Measurements from ENCODE around the gene COL4A3.

Gene COL4A3

GRCh38 chr2:227147023-227147422 lies 17.4 kb upstream of the COL4A3 start:
- no peak overlapping the region for H3K27ac ChIP-seq (ENCODE audit: low read length)
- TF ChIP-seq EZH2 (IDR thresholded peaks at IDR 0.05; ENCODE audit: borderline replicate concordance, low read depth, low read length, severe bottlenecking) = no peak
- TF ChIP-seq CTCF (IDR thresholded peaks at IDR 0.05; ENCODE audit: borderline replicate concordance, extremely low read depth, low read length, poor library complexity, severe bottlenecking) = no peak

GRCh38 chr2:227148106-227148505 lies 16.3 kb upstream of the COL4A3 start:
- no peak for ATAC-seq (ENCODE audit: insufficient read depth, low read depth)
- H3K4me3 ChIP-seq (ENCODE audit: low read depth in 1 of 2, low read length in 2 of 2) = no peak overlapping the region

More at GRCh38 chr2:227147023-227147422, 17.4 kb upstream of the COL4A3 start:
- H3K9ac ChIP-seq (ENCODE audit: low read depth, low read length) = no peak overlapping the region
- H3K36me3 ChIP-seq (ENCODE audit: insufficient read depth, low read length) = no peaks in the 10 kb centered on the region
- ATAC-seq (ENCODE audit: insufficient read depth, low read depth) = no peak
- no peaks in the 10 kb centered on the region for H4K20me1 ChIP-seq (ENCODE audit: insufficient read depth, low read length)
- no peak overlapping the region for H3K4me3 ChIP-seq (ENCODE audit: low read depth in 1 of 2, low read length in 2 of 2)
- no peaks in the 10 kb centered on the region for H3K9me3 ChIP-seq (ENCODE audit: insufficient read depth, low read length, severe bottlenecking)
- no peaks in the 10 kb centered on the region for H3K4me1 ChIP-seq (ENCODE audit: insufficient read depth, low read length)
- no peak for DNase-seq
- no peak overlapping the region for H2AFZ ChIP-seq (ENCODE audit: low read depth, low read length)
- no peaks in the 10 kb centered on the region for H3K79me2 ChIP-seq (ENCODE audit: insufficient read depth, low read length)
- no peaks in the 10 kb centered on the region for H3K27me3 ChIP-seq (ENCODE audit: insufficient read depth, low read length, poor library complexity)
- H3K4me2 ChIP-seq (ENCODE audit: insufficient read depth, low read length) = no peak overlapping the region

GRCh38 chr2:227150222-227150936 lies 14.0 kb upstream of the COL4A3 start:
- Histone ChIP-seq H3K9ac (ENCODE audit: low read depth, low read length) (no peak overlapping the region), H3K36me3 (ENCODE audit: insufficient read depth, low read length) (no peaks in the 10 kb centered on the region), H3K79me2 (ENCODE audit: insufficient read depth, low read length) (no peaks in the 10 kb centered on the region), H3K27ac (ENCODE audit: low read length) (no peak overlapping the region), H3K4me3 (ENCODE audit: low read depth in 1 of 2, low read length in 2 of 2) (no peak overlapping the region), H3K4me1 (ENCODE audit: insufficient read depth, low read length) (no peaks in the 10 kb centered on the region), H4K20me1 (ENCODE audit: insufficient read depth, low read length) (no peaks in the 10 kb centered on the region), H3K9me3 (ENCODE audit: insufficient read depth, low read length, severe bottlenecking) (no peaks in the 10 kb centered on the region), H3K27me3 (ENCODE audit: insufficient read depth, low read length, poor library complexity) (no peaks in the 10 kb centered on the region), H3K4me2 (ENCODE audit: insufficient read depth, low read length) (no peak overlapping the region), H2AFZ (ENCODE audit: low read depth, low read length) (no peak overlapping the region)
- ATAC-seq (ENCODE audit: insufficient read depth, low read depth) (no peak), DNase-seq (no peak)
- no peak for TF ChIP-seq EZH2 (IDR thresholded peaks at IDR 0.05; ENCODE audit: borderline replicate concordance, low read depth, low read length, severe bottlenecking)
- no peak for TF ChIP-seq CTCF (IDR thresholded peaks at IDR 0.05; ENCODE audit: borderline replicate concordance, extremely low read depth, low read length, poor library complexity, severe bottlenecking)

More at GRCh38 chr2:227148106-227148505, 16.3 kb upstream of the COL4A3 start:
- Histone ChIP-seq H3K36me3 (ENCODE audit: insufficient read depth, low read length) (no peaks in the 10 kb centered on the region), H2AFZ (ENCODE audit: low read depth, low read length) (no peak overlapping the region), H3K27ac (ENCODE audit: low read length) (no peak overlapping the region), H3K4me1 (ENCODE audit: insufficient read depth, low read length) (no peaks in the 10 kb centered on the region), H3K27me3 (ENCODE audit: insufficient read depth, low read length, poor library complexity) (no peaks in the 10 kb centered on the region), H3K4me2 (ENCODE audit: insufficient read depth, low read length) (no peak overlapping the region), H4K20me1 (ENCODE audit: insufficient read depth, low read length) (no peaks in the 10 kb centered on the region), H3K9me3 (ENCODE audit: insufficient read depth, low read length, severe bottlenecking) (no peaks in the 10 kb centered on the region), H3K79me2 (ENCODE audit: insufficient read depth, low read length) (no peaks in the 10 kb centered on the region), H3K9ac (ENCODE audit: low read depth, low read length) (no peak overlapping the region)
- DNase-seq = no peak
- TF ChIP-seq CTCF (IDR thresholded peaks at IDR 0.05; ENCODE audit: borderline replicate concordance, extremely low read depth, low read length, poor library complexity, severe bottlenecking) (no peak), EZH2 (IDR thresholded peaks at IDR 0.05; ENCODE audit: borderline replicate concordance, low read depth, low read length, severe bottlenecking) (no peak)

All from DND-41 (cell line).